OCI-LY7 (cell line): ENCODE measurements around the gene CFAP97D2. TPM values are rescaled to one million over a fixed set of nuclear protein-coding genes. Genes with fewer than 3 reads are reported as not detected.
"Not testable (repeated sequence)": the region's sequence is repeated elsewhere in the genome, so short reads cannot be mapped to it uniquely, and the experiment has no call there.

Experiments used
- BruUV-seq: library from RNA; stranded (reverse); fragments of 400-500 nt; replicated peaks from 2 replicates; lab custom pipeline; 2021; lab: Mats Ljungman, UMichigan
- CTCF ChIA-PET: fragments of 300-600 bp; sonication (Branson Sonifier 250); formaldehyde crosslinking; loops from one replicate; lab custom pipeline; 2022; ENCODE audit warnings: antibody characterized with exemption; ENCODE audit not compliant: unreplicated experiment; lab: Charles Lee
- POLR2A ChIA-PET: fragments of 300-600 bp; sonication (Branson Sonifier 250); formaldehyde crosslinking; loops from one replicate; lab custom pipeline; 2022; ENCODE audit warnings: antibody characterized with exemption; lab: Charles Lee
- DNase-seq: peaks from one replicate; pipeline ENCODE4 v3.0.0-alpha.2; 2015; ENCODE audit warnings: low spot score
- H2AFZ ChIP-seq: fragments of 200-600 bp; sonication (generic), shearing (Covaris generic); 2 replicates; pipeline ENCODE4 v1.6.1; 2014; ENCODE audit warnings: mild to moderate bottlenecking, antibody characterized with exemption, low read length, moderate library complexity
- H3K27ac ChIP-seq: fragments of 200-600 bp; sonication (generic); 2 replicates; pipeline ENCODE4 v1.5.1; 2014; ENCODE audit warnings: mixed run types, low read depth, mild to moderate bottlenecking, moderate library complexity, low read length, inconsistent platforms; ENCODE audit not compliant: poor library complexity, severe bottlenecking
- H3K36me3 ChIP-seq: fragments of 200-600 bp; sonication (generic); 2 replicates; pipeline ENCODE4 v1.6.1; 2014; ENCODE audit warnings: mild to moderate bottlenecking, antibody characterized with exemption, low read length, moderate library complexity, mixed read lengths; ENCODE audit not compliant: insufficient read depth
- H3K4me1 ChIP-seq: fragments of 200-600 bp; sonication (generic); 2 replicates; pipeline ENCODE4 v1.5.1; 2014; ENCODE audit warnings: mild to moderate bottlenecking, low read length; ENCODE audit not compliant: insufficient read depth, poor library complexity, severe bottlenecking
- H3K4me2 ChIP-seq: fragments of 200-600 bp; sonication (generic); 2 replicates; pipeline ENCODE4 v1.6.1; 2014; ENCODE audit warnings: mild to moderate bottlenecking, low read length
- H3K4me3 ChIP-seq: fragments of 200-600 bp; sonication (generic); 2 replicates; pipeline ENCODE4 v1.5.1; 2014; ENCODE audit warnings: mild to moderate bottlenecking, low read depth, low read length; ENCODE audit not compliant: poor library complexity, severe bottlenecking
- H3K79me2 ChIP-seq: fragments of 200-600 bp; sonication (generic); 2 replicates; pipeline ENCODE4 v1.6.1; 2016; ENCODE audit warnings: low read depth, mild to moderate bottlenecking, low read length, moderate library complexity, mixed read lengths; ENCODE audit not compliant: insufficient read depth
- H3K9me2 ChIP-seq: fragments of 200-600 bp; sonication (generic); 2 replicates; pipeline ENCODE4 v1.6.1; 2016; ENCODE audit warnings: mild to moderate bottlenecking, low read length, mixed read lengths; ENCODE audit not compliant: insufficient read depth
- H3K9me3 ChIP-seq: fragments of 200-600 bp; sonication (generic); 2 replicates; pipeline ENCODE4 v1.6.1; 2014; ENCODE audit warnings: mild to moderate bottlenecking, mixed run types, low read length, mixed read lengths
- H4K20me1 ChIP-seq: fragments of 200-600 bp; sonication (generic); 2 replicates; pipeline ENCODE4 v1.6.1; 2014; ENCODE audit warnings: mild to moderate bottlenecking, antibody characterized with exemption, low read length, moderate library complexity, mixed read lengths; ENCODE audit not compliant: insufficient read depth
- EZH2phosphoT487 ChIP-seq: fragments of 200-600 bp; sonication (generic); IDR thresholded peaks from 2 replicates; pipeline ENCODE4 v1.6.1; 2018; ENCODE audit warnings: low read depth, borderline replicate concordance, mild to moderate bottlenecking, mixed run types, antibody characterized with exemption, low read length, moderate library complexity, mixed read lengths
- intact Hi-C: fragments of 100-400 bp; cut with micrococcal nuclease; formaldehyde crosslinking; loops from one replicate; pipeline ENCODE4 v1.10.0; 2022; ENCODE audit not compliant: unreplicated experiment
- total RNA-seq, 2 experiments: library from RNA; depleted of rRNA in 1 of 2; stranded (reverse); fragments of >200 nt in 1 of 2; shearing (Covaris generic) in 1 of 2; gene quantifications; 2 replicates each; pipeline ENCODE4 v1.2.3, GENCODE V29; 2014 to 2022
- TF ChIP-seq, protein P1 (sequence below): fragments of 200-600 bp; sonication (generic); conservative IDR thresholded peaks from 2 replicates; pipeline ENCODE4 v1.5.1; 2014; ENCODE audit warnings: mild to moderate bottlenecking, antibody characterized with exemption, low read length, moderate library complexity, mixed read lengths

CFAP97D2 gene
- total RNA-seq, 2 experiments from 2014 or later, result not detected

DNA sequence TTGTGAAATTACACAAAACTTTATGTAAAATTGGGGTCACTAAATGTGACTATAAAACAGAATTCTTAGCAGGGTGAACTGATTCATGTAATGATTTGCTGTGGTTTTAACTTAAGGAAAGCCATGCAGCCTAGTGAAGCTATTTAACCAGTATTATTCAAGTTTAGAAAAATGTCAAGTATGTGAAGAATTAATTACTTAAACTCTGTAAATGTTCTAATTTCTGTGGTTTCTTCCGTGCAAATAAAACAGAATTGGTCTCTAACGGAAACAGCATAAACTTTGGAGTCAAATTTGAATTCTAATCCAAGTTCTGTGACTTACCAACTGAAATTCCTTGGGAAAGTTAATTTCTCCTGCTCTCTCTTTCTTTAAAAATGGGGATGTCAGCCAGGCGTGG is 69.0 kb downstream of the CFAP97D2 start:
- no TSS peak for BruUV-seq
- TF ChIP-seq, protein P1, sequence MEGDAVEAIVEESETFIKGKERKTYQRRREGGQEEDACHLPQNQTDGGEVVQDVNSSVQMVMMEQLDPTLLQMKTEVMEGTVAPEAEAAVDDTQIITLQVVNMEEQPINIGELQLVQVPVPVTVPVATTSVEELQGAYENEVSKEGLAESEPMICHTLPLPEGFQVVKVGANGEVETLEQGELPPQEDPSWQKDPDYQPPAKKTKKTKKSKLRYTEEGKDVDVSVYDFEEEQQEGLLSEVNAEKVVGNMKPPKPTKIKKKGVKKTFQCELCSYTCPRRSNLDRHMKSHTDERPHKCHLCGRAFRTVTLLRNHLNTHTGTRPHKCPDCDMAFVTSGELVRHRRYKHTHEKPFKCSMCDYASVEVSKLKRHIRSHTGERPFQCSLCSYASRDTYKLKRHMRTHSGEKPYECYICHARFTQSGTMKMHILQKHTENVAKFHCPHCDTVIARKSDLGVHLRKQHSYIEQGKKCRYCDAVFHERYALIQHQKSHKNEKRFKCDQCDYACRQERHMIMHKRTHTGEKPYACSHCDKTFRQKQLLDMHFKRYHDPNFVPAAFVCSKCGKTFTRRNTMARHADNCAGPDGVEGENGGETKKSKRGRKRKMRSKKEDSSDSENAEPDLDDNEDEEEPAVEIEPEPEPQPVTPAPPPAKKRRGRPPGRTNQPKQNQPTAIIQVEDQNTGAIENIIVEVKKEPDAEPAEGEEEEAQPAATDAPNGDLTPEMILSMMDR, result no peak
- no peak for TF ChIP-seq EZH2phosphoT487
- no peak for DNase-seq
- Histone ChIP-seq H3K9me3 (no peaks in the 10 kb centered on the region), H2AFZ (no peak overlapping the region), H3K4me1 (no peaks in the 10 kb centered on the region), H4K20me1 (no peaks in the 10 kb centered on the region), H3K4me2 (no peak overlapping the region), H3K79me2 (no peaks in the 10 kb centered on the region), H3K36me3 (peaks cover 93% of the 10 kb centered on the region), H3K27ac (no peak overlapping the region), H3K4me3 (no peak overlapping the region), H3K9me2 (no peaks in the 10 kb centered on the region)
- intact Hi-C loops, result no loop called here
- POLR2A ChIA-PET, result no interaction called here
- CTCF ChIA-PET, result no interaction called here

DNA sequence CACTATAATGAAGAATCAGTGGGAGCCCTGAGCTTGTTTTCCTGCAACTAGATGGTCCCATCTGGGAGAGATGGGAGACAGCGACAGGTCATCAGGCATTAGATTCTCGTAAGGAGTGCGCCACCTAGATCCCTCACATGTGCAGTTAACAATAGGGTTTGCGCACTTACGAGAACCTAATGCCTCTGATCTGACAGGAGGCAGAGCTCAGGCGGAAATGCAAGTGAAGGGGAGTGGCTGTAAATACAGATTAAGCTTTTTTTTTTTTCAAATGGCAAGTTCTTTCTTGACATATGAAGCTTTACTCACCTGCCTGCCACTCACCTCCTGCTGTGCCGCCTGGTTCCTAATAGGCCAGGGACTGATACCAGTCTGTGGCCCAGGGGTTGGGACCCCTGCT is 70.0 kb downstream of the CFAP97D2 start:
- Histone ChIP-seq H3K9me2 (no peaks in the 10 kb centered on the region), H3K79me2 (no peaks in the 10 kb centered on the region), H3K27ac (no peak overlapping the region), H4K20me1 (no peaks in the 10 kb centered on the region), H2AFZ (no peak overlapping the region), H3K4me2 (no peak overlapping the region), H3K36me3 (peaks cover 90% of the 10 kb centered on the region), H3K4me1 (no peaks in the 10 kb centered on the region), H3K4me3 (no peak overlapping the region), H3K9me3 (no peaks in the 10 kb centered on the region)
- ChIA-PET POLR2A (interaction anchor here (0.6 to 1.1 kb wide), 2 partner anchors 16 to 149 kb away, joined by 3 to 4 read pairs; no protein-coding TSS in a partner anchor), CTCF (no interaction called here)
- TF ChIP-seq, protein P1, result no peak
- no peak for TF ChIP-seq EZH2phosphoT487
- DNase-seq, result no peak
- BruUV-seq, result no TSS peak
- intact Hi-C loops, result no loop called here

DNA sequence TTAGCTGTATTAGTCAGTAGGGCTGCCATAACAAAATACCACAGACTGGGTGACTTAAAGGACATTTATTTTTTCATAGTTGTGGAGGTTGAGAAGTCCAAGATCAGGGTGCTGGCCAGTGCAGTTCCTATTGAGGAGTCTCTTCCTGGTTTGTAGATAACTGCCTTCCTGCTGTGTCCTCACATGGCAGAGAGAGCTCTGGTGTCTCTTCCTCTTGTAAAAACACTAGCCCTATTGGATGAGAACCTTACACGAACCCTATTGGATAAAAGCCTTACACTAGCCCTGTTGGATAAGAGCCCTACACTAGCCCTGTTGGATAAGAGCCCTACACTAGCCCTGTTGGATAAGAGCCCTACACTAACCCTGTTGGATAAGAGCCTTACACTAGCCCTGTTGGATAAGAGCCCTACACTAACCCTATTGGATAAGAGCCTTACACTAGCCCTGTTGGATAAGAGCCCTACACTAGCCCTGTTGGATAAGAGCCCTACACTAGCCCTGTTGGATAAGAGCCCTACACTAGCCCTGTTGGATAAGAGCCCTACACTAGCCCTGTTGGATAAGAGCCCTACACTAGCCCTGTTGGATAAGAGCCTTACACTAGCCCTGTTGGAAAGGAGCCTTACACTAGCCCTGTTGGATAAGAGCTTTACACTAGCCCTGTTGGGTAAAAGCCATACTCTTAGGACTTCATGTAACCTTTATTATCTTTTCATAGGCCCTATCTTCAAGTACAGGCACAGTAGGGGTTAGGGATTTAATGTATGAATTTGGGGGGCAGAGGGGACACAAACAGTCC is 72.8 kb downstream of the CFAP97D2 start:
- POLR2A ChIA-PET, result interaction anchor here (0.8 to 1.2 kb wide), 2 partner anchors 15 to 85 kb away, joined by 5 to 6 read pairs; no protein-coding TSS in a partner anchor
- H3K4me3 ChIP-seq, H4K20me1 ChIP-seq, CTCF ChIA-PET, H3K4me1 ChIP-seq, DNase-seq, H3K79me2 ChIP-seq, intact Hi-C loops, H3K4me2 ChIP-seq, H2AFZ ChIP-seq, H3K9me2 ChIP-seq, H3K27ac ChIP-seq, H3K9me3 ChIP-seq, BruUV-seq: not testable (repeated sequence)
- H3K36me3 ChIP-seq, result peaks cover 89% of the 10 kb centered on the region
